Stimulated activated CD4-positive, alpha-beta T cell treated with anti-CD3 and anti-CD28 coated beads, Interleukin-4, amount 100 ng/mL, for 1 hour (primary cell): ENCODE results near the gene OR5B21.

Source experiments
- DNase-seq: peaks from one replicate; pipeline ENCODE4 v3.0.0-alpha.2; 2020

Gene OR5B21

DNA sequence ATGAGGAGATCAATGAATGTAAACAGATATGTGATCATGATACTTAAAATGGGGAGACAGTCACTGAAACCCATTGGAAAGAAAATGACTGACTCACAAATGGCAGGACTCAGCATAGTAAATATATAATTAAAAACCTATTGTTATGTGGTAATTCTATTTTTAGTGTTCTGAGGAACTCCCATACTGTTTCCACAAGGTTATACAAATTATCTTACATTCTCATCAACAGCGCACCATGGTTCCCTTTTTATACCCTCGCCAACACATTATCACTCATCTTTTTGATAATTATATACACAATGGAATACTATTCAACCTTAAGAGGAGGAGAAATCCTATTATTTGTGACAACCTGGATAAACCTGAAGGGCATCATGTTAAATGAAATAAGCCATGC is 17.1 kb downstream of the OR5B21 start:
- DNase-seq = no peak

GRCh38 chr11:58487170-58487569 is 20.7 kb downstream of the OR5B21 start:
- DNase-seq = no peak

GRCh38 chr11:58485961-58486360 is 21.9 kb downstream of the OR5B21 start:
- no peak for DNase-seq

DNA sequence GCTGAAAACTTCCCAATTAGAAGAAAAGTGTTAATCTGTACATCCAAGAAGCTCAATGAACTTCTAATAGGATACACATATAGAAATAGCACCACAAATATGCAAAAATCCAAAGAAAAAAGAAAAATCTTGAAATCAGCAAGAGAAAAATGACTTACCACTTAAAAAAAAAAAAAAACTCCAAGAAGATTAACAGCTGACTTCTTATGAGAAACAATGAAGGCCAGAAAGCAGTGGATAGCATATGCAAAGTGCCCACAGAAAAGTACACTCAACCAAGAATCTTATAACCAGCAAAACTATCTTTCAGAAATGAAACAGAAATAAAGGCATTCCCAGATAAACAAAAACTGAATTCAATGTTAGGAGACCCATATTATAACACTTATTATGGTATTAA is 36.0 kb downstream of the OR5B21 start:
- no peak for DNase-seq

GRCh38 chr11:58466293-58466692 is 41.6 kb downstream of the OR5B21 start:
- no peak for DNase-seq

DNA sequence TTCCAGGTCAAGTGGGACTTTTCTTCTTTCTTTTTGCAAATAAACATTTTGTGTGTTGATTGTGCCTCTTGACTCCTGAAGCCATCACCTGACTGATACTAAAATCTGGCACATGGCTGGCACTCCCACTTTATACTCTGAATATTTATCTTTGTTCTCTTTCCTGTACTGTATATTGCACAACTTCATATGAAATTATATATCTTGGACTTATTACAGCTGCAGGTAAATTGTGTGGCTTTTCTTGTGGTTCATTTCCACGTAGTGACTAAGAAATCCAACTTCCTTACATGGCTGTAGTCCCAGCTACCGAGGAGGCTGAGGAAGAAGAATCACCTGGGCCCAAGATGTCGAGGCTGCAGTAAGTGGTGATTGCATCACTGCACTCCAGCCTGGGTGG is 42.2 kb downstream of the OR5B21 start:
- DNase-seq = no peak
